ENCODE measurements around the gene TAOK2. TPM values are rescaled to one million over a fixed set of nuclear protein-coding genes. Genes with fewer than 3 reads are reported as not detected.

The TAOK2 gene
- total and polyA plus RNA-seq, 2 of the 13 experiments (the other 11 are each of a cell fraction or from before 2014, with no cell fraction given), result 17.4 to 43.2 TPM

- TF ChIP-seq CEBPZ (IDR thresholded peaks at IDR 0.05; ENCODE audit: low read length) (no peak), MTA1 (CRISPR knock-in tag; IDR thresholded peaks at IDR 0.05; ENCODE audit: borderline replicate concordance) (no peak; the same call in none of the 2 replicates), THAP8 (CRISPR knock-in tag; IDR thresholded peaks at IDR 0.05; ENCODE audit: borderline replicate concordance) (no peak), PTBP1 (IDR thresholded peaks at IDR 0.05; ENCODE audit: low read depth, low read length, poor library complexity, severe bottlenecking) (no peak), NFE2L2 (IDR thresholded peaks at IDR 0.05; ENCODE audit: low read length) (no peak), ZNF354B (CRISPR knock-in tag; IDR thresholded peaks at IDR 0.05) (peak; percentile 93; the same call in 1 of the 2 replicates), ZNF180 (CRISPR knock-in tag; IDR thresholded peaks at IDR 0.05; ENCODE audit: borderline replicate concordance, low read depth) (no peak), ZNF382 (CRISPR knock-in tag; IDR thresholded peaks at IDR 0.05; ENCODE audit: borderline replicate concordance) (no peak), CCDC6 (CRISPR knock-in tag; IDR thresholded peaks at IDR 0.05) (peak; percentile 76; the same call in 1 of the 2 replicates)
- TF ChIP-seq, protein P1, sequence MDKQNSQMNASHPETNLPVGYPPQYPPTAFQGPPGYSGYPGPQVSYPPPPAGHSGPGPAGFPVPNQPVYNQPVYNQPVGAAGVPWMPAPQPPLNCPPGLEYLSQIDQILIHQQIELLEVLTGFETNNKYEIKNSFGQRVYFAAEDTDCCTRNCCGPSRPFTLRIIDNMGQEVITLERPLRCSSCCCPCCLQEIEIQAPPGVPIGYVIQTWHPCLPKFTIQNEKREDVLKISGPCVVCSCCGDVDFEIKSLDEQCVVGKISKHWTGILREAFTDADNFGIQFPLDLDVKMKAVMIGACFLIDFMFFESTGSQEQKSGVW (CRISPR knock-in tag; IDR thresholded peaks at IDR 0.05; ENCODE audit: borderline replicate concordance), result 0 out of 2 replicates have a peak, but pooled peaks have one; percentile 67
- TF ChIP-seq, protein P2, sequence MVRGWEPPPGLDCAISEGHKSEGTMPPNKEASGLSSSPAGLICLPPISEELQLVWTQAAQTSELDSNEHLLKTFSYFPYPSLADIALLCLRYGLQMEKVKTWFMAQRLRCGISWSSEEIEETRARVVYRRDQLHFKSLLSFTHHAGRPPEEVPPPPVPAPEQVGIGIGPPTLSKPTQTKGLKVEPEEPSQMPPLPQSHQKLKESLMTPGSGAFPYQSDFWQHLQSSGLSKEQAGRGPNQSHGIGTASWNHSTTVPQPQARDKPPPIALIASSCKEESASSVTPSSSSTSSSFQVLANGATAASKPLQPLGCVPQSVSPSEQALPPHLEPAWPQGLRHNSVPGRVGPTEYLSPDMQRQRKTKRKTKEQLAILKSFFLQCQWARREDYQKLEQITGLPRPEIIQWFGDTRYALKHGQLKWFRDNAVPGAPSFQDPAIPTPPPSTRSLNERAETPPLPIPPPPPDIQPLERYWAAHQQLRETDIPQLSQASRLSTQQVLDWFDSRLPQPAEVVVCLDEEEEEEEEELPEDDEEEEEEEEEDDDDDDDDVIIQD (CRISPR knock-in tag; IDR thresholded peaks at IDR 0.05; ENCODE audit: low read depth), result no peak
- TF ChIP-seq, protein P3, sequence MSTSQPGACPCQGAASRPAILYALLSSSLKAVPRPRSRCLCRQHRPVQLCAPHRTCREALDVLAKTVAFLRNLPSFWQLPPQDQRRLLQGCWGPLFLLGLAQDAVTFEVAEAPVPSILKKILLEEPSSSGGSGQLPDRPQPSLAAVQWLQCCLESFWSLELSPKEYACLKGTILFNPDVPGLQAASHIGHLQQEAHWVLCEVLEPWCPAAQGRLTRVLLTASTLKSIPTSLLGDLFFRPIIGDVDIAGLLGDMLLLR (CRISPR knock-in tag; IDR thresholded peaks at IDR 0.05), result peak; percentile 66; the same call in 1 of the 2 replicates
- TF ChIP-seq, protein P4, sequence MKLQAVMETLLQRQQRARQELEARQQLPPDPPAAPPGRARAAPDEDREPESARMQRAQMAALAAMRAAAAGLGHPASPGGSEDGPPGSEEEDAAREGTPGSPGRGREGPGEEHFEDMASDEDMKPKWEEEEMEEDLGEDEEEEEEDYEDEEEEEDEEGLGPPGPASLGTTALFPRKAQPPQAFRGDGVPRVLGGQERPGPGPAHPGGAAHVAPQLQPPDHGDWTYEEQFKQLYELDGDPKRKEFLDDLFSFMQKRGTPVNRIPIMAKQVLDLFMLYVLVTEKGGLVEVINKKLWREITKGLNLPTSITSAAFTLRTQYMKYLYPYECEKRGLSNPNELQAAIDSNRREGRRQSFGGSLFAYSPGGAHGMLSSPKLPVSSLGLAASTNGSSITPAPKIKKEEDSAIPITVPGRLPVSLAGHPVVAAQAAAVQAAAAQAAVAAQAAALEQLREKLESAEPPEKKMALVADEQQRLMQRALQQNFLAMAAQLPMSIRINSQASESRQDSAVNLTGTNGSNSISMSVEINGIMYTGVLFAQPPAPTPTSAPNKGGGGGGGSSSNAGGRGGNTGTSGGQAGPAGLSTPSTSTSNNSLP (IDR thresholded peaks at IDR 0.05; ENCODE audit: low read depth, low read length), result no peak
- TF ChIP-seq, protein P5, sequence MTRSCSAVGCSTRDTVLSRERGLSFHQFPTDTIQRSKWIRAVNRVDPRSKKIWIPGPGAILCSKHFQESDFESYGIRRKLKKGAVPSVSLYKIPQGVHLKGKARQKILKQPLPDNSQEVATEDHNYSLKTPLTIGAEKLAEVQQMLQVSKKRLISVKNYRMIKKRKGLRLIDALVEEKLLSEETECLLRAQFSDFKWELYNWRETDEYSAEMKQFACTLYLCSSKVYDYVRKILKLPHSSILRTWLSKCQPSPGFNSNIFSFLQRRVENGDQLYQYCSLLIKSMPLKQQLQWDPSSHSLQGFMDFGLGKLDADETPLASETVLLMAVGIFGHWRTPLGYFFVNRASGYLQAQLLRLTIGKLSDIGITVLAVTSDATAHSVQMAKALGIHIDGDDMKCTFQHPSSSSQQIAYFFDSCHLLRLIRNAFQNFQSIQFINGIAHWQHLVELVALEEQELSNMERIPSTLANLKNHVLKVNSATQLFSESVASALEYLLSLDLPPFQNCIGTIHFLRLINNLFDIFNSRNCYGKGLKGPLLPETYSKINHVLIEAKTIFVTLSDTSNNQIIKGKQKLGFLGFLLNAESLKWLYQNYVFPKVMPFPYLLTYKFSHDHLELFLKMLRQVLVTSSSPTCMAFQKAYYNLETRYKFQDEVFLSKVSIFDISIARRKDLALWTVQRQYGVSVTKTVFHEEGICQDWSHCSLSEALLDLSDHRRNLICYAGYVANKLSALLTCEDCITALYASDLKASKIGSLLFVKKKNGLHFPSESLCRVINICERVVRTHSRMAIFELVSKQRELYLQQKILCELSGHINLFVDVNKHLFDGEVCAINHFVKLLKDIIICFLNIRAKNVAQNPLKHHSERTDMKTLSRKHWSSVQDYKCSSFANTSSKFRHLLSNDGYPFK (CRISPR knock-in tag; IDR thresholded peaks at IDR 0.05; ENCODE audit: borderline replicate concordance), result peak; percentile 60; the same call in 1 of the 2 replicates
These were observed 12.0 kb upstream of the TAOK2 start, which contains the start of gene TMEM219 (continued) for GRCh38 chr16:29961479-29962343.

Data from HepG2 (cell line).